ENCODE data around the gene UAP1.

DNA sequence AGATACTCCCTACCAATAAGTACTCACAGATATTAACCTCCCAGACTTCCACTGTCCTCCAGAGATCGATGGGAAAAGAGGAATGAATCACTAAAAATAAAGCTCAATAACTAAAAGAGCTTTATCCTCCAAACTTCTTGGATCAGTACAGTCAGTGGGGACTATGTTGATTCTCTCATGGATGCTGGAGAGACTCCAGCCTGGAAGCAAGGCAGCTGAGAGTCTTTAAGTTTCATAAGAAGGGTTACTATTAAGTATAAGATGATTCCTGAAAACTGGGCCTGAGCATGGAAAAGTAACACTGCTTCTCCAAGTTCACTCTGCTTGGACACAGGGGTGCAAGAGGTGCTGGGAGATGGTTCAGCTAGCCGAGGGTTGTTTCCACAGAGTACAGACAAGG lies 64.6 kb downstream of the UAP1 start:
- no peak for TF ChIP-seq GATA3 (IDR thresholded peaks at IDR 0.05; ENCODE audit: low read depth, low read length)
- TF ChIP-seq GATA2 (IDR thresholded peaks at IDR 0.05; ENCODE audit: low read depth, low read length) = no peak

Measured in SH-SY5Y (cell line).